HL-60 (cell line): ENCODE results near the gene HEATR9.

Experiments
- DNase-seq, 2 experiments: peaks; one replicate each; pipeline ENCODE4 v3.0.0-alpha.2; 2010 to 2020; ENCODE audit warnings: low read depth in 1 of 2, low spot score in 1 of 2
- H3K27ac ChIP-seq: fragments of 250-450 bp; sonication (Bioruptor Pico); replicated peaks from 2 replicates; pipeline ENCODE4 v1.5.1; 2020; ENCODE audit warnings: mild to moderate bottlenecking, moderate library complexity
- H3K27me3 ChIP-seq: fragments of 250-450 bp; sonication (Bioruptor Pico); 2 replicates; pipeline ENCODE4 v1.5.1; 2021; ENCODE audit warnings: mild to moderate bottlenecking, moderate library complexity; ENCODE audit not compliant: insufficient read depth, poor library complexity, severe bottlenecking
- H3K4me3 ChIP-seq: replicated peaks from 2 replicates; pipeline ENCODE4 v1.5.1; 2011; ENCODE audit warnings: mild to moderate bottlenecking, control low read depth, low read length; ENCODE audit not compliant: insufficient read depth
- CTCF ChIP-seq: IDR thresholded peaks from one replicate; pipeline ENCODE4 v1.5.1; 2011; ENCODE audit warnings: low read length, control low read depth, inconsistent platforms; ENCODE audit not compliant: insufficient read depth
- GABPA ChIP-seq: IDR thresholded peaks from 2 replicates; pipeline ENCODE4 v1.6.1; 2012; ENCODE audit warnings: low read depth
- POLR2AphosphoS5 ChIP-seq: IDR thresholded peaks from 2 replicates; pipeline ENCODE4 v1.6.1; 2012; ENCODE audit warnings: low read depth
- REST ChIP-seq: IDR thresholded peaks from 2 replicates; pipeline ENCODE4 v1.6.1; 2012; ENCODE audit warnings: low read depth; ENCODE audit not compliant: insufficient replicate concordance
- SPI1 ChIP-seq: IDR thresholded peaks from 2 replicates; pipeline ENCODE4 v1.6.1; 2012; ENCODE audit warnings: low read depth, mild to moderate bottlenecking, borderline replicate concordance

HEATR9 gene

GRCh38 chr17:35894206-35894605 lies 25.5 kb upstream of the HEATR9 start:
- DNase-seq, result no peak
- Histone ChIP-seq H3K4me3 (no peak overlapping the region), H3K27me3 (no peaks in the 10 kb centered on the region), H3K27ac (no peak overlapping the region)
- TF ChIP-seq CTCF (no peak), POLR2AphosphoS5 (no peak), REST (no peak), SPI1 (no peak), GABPA (no peak)

GRCh38 chr17:35893751-35894150 lies 25.1 kb upstream of the HEATR9 start:
- Histone ChIP-seq H3K27me3 (no peaks in the 10 kb centered on the region), H3K4me3 (no peak overlapping the region), H3K27ac (no peak overlapping the region)
- no peak for DNase-seq
- TF ChIP-seq CTCF (no peak), REST (no peak), SPI1 (no peak), GABPA (no peak), POLR2AphosphoS5 (no peak)

GRCh38 chr17:35892091-35893035 lies 23.7 kb upstream of the HEATR9 start:
- peak; percentile 17 to 68 for DNase-seq
- Histone ChIP-seq H3K27ac (peak overlapping the region; percentile 36; the same call in 1 of the 2 replicates), H3K27me3 (no peaks in the 10 kb centered on the region), H3K4me3 (no peak overlapping the region)
- TF ChIP-seq GABPA (no peak), POLR2AphosphoS5 (no peak), REST (no peak), SPI1 (no peak), CTCF (no peak)
